Astrocyte (in vitro differentiated cells and primary cell): ENCODE measurements around the gene KRT7. TPM values are rescaled to one million over a fixed set of nuclear protein-coding genes. Genes with fewer than 3 reads are reported as not detected.
A peak's percentile ranks its signal among the peaks of the same experiment; 100 is the strongest.

Experiments used
- DNase-seq: peaks from one replicate; pipeline ENCODE4 v3.0.0-alpha.2; 2010; ENCODE audit warnings: low read depth
- FAIRE-seq: peaks from 2 replicates; lab custom pipeline; 2011; peaks lifted over from hg19 to GRCh38; lab: Jason Lieb, UNC
- H2AFZ ChIP-seq: 2 replicates; pipeline ENCODE4 v1.6.0; 2012; ENCODE audit warnings: low read depth, low read length, inconsistent platforms
- H3K27ac ChIP-seq: 2 replicates; pipeline ENCODE4 v1.5.1; 2011; ENCODE audit warnings: low read depth, low read length, inconsistent platforms
- H3K27me3 ChIP-seq: 2 replicates; pipeline ENCODE4 v1.6.0; 2011; ENCODE audit warnings: low read length, inconsistent platforms; ENCODE audit not compliant: insufficient read depth
- H3K36me3 ChIP-seq: 2 replicates; pipeline ENCODE4 v1.5.1; 2011; ENCODE audit warnings: low read length, inconsistent platforms; ENCODE audit not compliant: insufficient read depth
- H3K4me1 ChIP-seq: 2 replicates; pipeline ENCODE4 v1.5.1; 2011; ENCODE audit warnings: low read length, inconsistent platforms; ENCODE audit not compliant: insufficient read depth
- H3K4me2 ChIP-seq: 2 replicates; pipeline ENCODE4 v1.6.0; 2012; ENCODE audit warnings: low read length, inconsistent platforms
- H3K4me3 ChIP-seq: 2 replicates; pipeline ENCODE4 v1.5.1; 2011; ENCODE audit warnings: low read depth, mild to moderate bottlenecking, low read length, inconsistent platforms; ENCODE audit not compliant: insufficient read depth
- H3K79me2 ChIP-seq: 2 replicates; pipeline ENCODE4 v1.6.0; 2012; ENCODE audit warnings: mild to moderate bottlenecking, low read length, inconsistent platforms; ENCODE audit not compliant: insufficient read depth
- H3K9ac ChIP-seq: 2 replicates; pipeline ENCODE4 v1.6.0; 2012; ENCODE audit warnings: mild to moderate bottlenecking, low read length, inconsistent platforms
- H3K9me3 ChIP-seq: 2 replicates; pipeline ENCODE4 v1.5.1; 2012; ENCODE audit warnings: low read depth, mild to moderate bottlenecking, low read length, inconsistent platforms; ENCODE audit not compliant: insufficient read depth
- H4K20me1 ChIP-seq: 2 replicates; pipeline ENCODE4 v1.6.0; 2012; ENCODE audit warnings: low read length, inconsistent platforms; ENCODE audit not compliant: insufficient read depth
- H3K27ac Mint-ChIP-seq: one replicate; pipeline ENCODE4 v1.8.0; 2021; ENCODE audit warnings: mild to moderate bottlenecking, mixed read lengths; ENCODE audit not compliant: unreplicated experiment
- H3K27me3 Mint-ChIP-seq: one replicate; pipeline ENCODE4 v1.8.0; 2021; ENCODE audit warnings: low read depth, mixed read lengths; ENCODE audit not compliant: unreplicated experiment
- H3K36me3 Mint-ChIP-seq: one replicate; pipeline ENCODE4 v1.8.0; 2021; ENCODE audit warnings: low read depth, mixed read lengths; ENCODE audit not compliant: unreplicated experiment
- H3K4me1 Mint-ChIP-seq: one replicate; pipeline ENCODE4 v1.8.0; 2021; ENCODE audit warnings: low read depth, mixed read lengths; ENCODE audit not compliant: unreplicated experiment
- H3K4me3 Mint-ChIP-seq: one replicate; pipeline ENCODE4 v1.8.0; 2021; ENCODE audit warnings: mild to moderate bottlenecking, moderate library complexity, mixed read lengths; ENCODE audit not compliant: unreplicated experiment
- H3K9me3 Mint-ChIP-seq: one replicate; pipeline ENCODE4 v1.8.0; 2021; ENCODE audit warnings: mild to moderate bottlenecking, mixed read lengths; ENCODE audit not compliant: unreplicated experiment
- EZH2 ChIP-seq: IDR thresholded peaks from 2 replicates; pipeline ENCODE4 v1.6.1; 2012; ENCODE audit warnings: mild to moderate bottlenecking, low read length, inconsistent platforms; ENCODE audit not compliant: insufficient read depth
- total RNA-seq: library from RNA; stranded (reverse); gene quantifications from 2 replicates; pipeline ENCODE4 v1.2.1, GENCODE V29; 2021
- TF ChIP-seq, protein P1 (sequence below): IDR thresholded peaks from 2 replicates; pipeline ENCODE4 v1.5.1; 2011; ENCODE audit warnings: low read depth, mild to moderate bottlenecking, inconsistent platforms, low read length, moderate library complexity; ENCODE audit not compliant: insufficient read depth

Gene KRT7
- total RNA-seq, 1 donor from 2014 or later: 149 TPM

- DNase-seq: no peak
- Histone ChIP-seq H3K36me3 (no peaks in the 10 kb centered on the region), H3K4me3 (no peak overlapping the region), H3K27me3 (peaks cover 2% of the 10 kb centered on the region), H4K20me1 (no peaks in the 10 kb centered on the region), H2AFZ (no peak overlapping the region), H3K79me2 (no peaks in the 10 kb centered on the region), H3K4me2 (peak overlapping the region; percentile 34), H3K4me1 (peaks cover 30% of the 10 kb centered on the region), H3K27ac (no peak overlapping the region), H3K9me3 (no peaks in the 10 kb centered on the region), H3K9ac (no peak overlapping the region)
- Mint-ChIP-seq H3K36me3 (peaks cover 10% of the 10 kb centered on the region), H3K27ac (peak overlapping the region; percentile 3), H3K4me3 (no peak overlapping the region), H3K4me1 (peaks cover 36% of the 10 kb centered on the region), H3K27me3 (peaks cover 49% of the 10 kb centered on the region), H3K9me3 (peaks cover 4% of the 10 kb centered on the region)
- no peak for TF ChIP-seq EZH2
- TF ChIP-seq, protein P1, sequence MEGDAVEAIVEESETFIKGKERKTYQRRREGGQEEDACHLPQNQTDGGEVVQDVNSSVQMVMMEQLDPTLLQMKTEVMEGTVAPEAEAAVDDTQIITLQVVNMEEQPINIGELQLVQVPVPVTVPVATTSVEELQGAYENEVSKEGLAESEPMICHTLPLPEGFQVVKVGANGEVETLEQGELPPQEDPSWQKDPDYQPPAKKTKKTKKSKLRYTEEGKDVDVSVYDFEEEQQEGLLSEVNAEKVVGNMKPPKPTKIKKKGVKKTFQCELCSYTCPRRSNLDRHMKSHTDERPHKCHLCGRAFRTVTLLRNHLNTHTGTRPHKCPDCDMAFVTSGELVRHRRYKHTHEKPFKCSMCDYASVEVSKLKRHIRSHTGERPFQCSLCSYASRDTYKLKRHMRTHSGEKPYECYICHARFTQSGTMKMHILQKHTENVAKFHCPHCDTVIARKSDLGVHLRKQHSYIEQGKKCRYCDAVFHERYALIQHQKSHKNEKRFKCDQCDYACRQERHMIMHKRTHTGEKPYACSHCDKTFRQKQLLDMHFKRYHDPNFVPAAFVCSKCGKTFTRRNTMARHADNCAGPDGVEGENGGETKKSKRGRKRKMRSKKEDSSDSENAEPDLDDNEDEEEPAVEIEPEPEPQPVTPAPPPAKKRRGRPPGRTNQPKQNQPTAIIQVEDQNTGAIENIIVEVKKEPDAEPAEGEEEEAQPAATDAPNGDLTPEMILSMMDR: no peak
- no peak for FAIRE-seq
Measured at GRCh38 chr12:52246720-52247621, 13.9 kb downstream of the KRT7 start.

GRCh38 chr12:52247622-52248540 is 14.8 kb downstream of the KRT7 start:
- Histone ChIP-seq H3K79me2 (no peaks in the 10 kb centered on the region), H3K27ac (no peak overlapping the region), H3K4me3 (no peak overlapping the region), H3K36me3 (no peaks in the 10 kb centered on the region), H3K9me3 (no peaks in the 10 kb centered on the region), H3K27me3 (peaks cover 2% of the 10 kb centered on the region), H3K9ac (no peak overlapping the region), H3K4me2 (peak overlapping the region; percentile 34), H3K4me1 (peaks cover 30% of the 10 kb centered on the region), H2AFZ (no peak overlapping the region), H4K20me1 (no peaks in the 10 kb centered on the region)
- Mint-ChIP-seq H3K27ac (no peak overlapping the region), H3K4me1 (peaks cover 36% of the 10 kb centered on the region), H3K36me3 (peaks cover 5% of the 10 kb centered on the region), H3K4me3 (no peak overlapping the region), H3K9me3 (peaks cover 4% of the 10 kb centered on the region), H3K27me3 (peaks cover 55% of the 10 kb centered on the region)
- TF ChIP-seq, protein P1: no peak
- TF ChIP-seq EZH2: no peak
- DNase-seq (no peak), FAIRE-seq (no peak)
